SK-N-SH treated with all-trans-retinoic acid at 6 μM for 48 hours (cell line): ENCODE results near the gene KCNMA1.

ENCODE experiments used
- CSDC2 ChIP-seq: fragments of 250-450 bp; sonication (Bioruptor Pico); IDR thresholded peaks from 2 replicates; pipeline ENCODE4 v1.5.0; 2020; ENCODE audit warnings: mild to moderate bottlenecking, moderate library complexity
- CSRNP3 ChIP-seq: fragments of 250-450 bp; sonication (Bioruptor Pico); IDR thresholded peaks from 2 replicates; pipeline ENCODE4 v1.5.1; 2021; ENCODE audit warnings: mild to moderate bottlenecking, moderate library complexity
- OSR1 ChIP-seq: fragments of 250-450 bp; sonication (Bioruptor Pico); IDR thresholded peaks from 2 replicates; pipeline ENCODE4 v1.8.0; 2022; ENCODE audit warnings: moderate library complexity, mild to moderate bottlenecking, inconsistent platforms
- PATZ1 ChIP-seq: fragments of 250-450 bp; sonication (Bioruptor Pico); IDR thresholded peaks from 2 replicates; pipeline ENCODE4 v1.8.0; 2020; ENCODE audit warnings: mild to moderate bottlenecking, moderate library complexity, borderline replicate concordance
- RARB ChIP-seq: fragments of 250-450 bp; sonication (Bioruptor Pico); IDR thresholded peaks from 2 replicates; pipeline ENCODE4 v1.8.0; 2021; ENCODE audit warnings: mild to moderate bottlenecking, moderate library complexity
- TCF4 ChIP-seq: fragments of 250-450 bp; sonication (Bioruptor Pico); IDR thresholded peaks from 2 replicates; pipeline ENCODE4 v1.8.0; 2021; ENCODE audit warnings: mild to moderate bottlenecking, moderate library complexity, borderline replicate concordance
- TOX ChIP-seq: fragments of 250-450 bp; sonication (Bioruptor Pico); IDR thresholded peaks from 2 replicates; pipeline ENCODE4 v1.8.0; 2021; ENCODE audit warnings: mild to moderate bottlenecking, moderate library complexity, borderline replicate concordance
- ZC3H10 ChIP-seq: fragments of 250-450 bp; sonication (Bioruptor Pico); IDR thresholded peaks from 2 replicates; pipeline ENCODE4 v1.5.1; 2021; ENCODE audit warnings: mild to moderate bottlenecking, moderate library complexity
- ZNF70 ChIP-seq: fragments of 450-650 bp; formaldehyde crosslinking; IDR thresholded peaks from 2 replicates; pipeline ENCODE4 v1.5.0; 2020; ENCODE audit warnings: mild to moderate bottlenecking, moderate library complexity
- ZNF8 ChIP-seq: fragments of 450-650 bp; formaldehyde crosslinking; IDR thresholded peaks from 2 replicates; pipeline ENCODE4 v1.5.0; 2020; ENCODE audit warnings: mild to moderate bottlenecking, moderate library complexity
- TF ChIP-seq, protein P1 (sequence below): fragments of 250-450 bp; sonication (Bioruptor Pico); IDR thresholded peaks from 2 replicates; pipeline ENCODE4 v1.8.0; 2021; ENCODE audit warnings: low read depth, mild to moderate bottlenecking, moderate library complexity, borderline replicate concordance

- TF ChIP-seq OSR1 (CRISPR knock-in tag): no peak
- no peak for TF ChIP-seq ZNF70 (CRISPR knock-in tag)
- TF ChIP-seq, protein P1, sequence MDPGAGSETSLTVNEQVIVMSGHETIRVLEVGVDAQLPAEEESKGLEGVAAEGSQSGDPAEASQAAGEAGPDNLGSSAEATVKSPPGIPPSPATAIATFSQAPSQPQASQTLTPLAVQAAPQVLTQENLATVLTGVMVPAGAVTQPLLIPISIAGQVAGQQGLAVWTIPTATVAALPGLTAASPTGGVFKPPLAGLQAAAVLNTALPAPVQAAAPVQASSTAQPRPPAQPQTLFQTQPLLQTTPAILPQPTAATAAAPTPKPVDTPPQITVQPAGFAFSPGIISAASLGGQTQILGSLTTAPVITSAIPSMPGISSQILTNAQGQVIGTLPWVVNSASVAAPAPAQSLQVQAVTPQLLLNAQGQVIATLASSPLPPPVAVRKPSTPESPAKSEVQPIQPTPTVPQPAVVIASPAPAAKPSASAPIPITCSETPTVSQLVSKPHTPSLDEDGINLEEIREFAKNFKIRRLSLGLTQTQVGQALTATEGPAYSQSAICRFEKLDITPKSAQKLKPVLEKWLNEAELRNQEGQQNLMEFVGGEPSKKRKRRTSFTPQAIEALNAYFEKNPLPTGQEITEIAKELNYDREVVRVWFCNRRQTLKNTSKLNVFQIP (CRISPR knock-in tag): no peak
- TF ChIP-seq PATZ1 (CRISPR knock-in tag): no peak
- TF ChIP-seq CSDC2 (CRISPR knock-in tag): no peak
- no peak for TF ChIP-seq TOX (CRISPR knock-in tag)
- TF ChIP-seq ZNF8 (CRISPR knock-in tag): no peak
- TF ChIP-seq CSRNP3 (CRISPR knock-in tag): no peak
- no peak for TF ChIP-seq TCF4 (CRISPR knock-in tag)
- no peak for TF ChIP-seq ZC3H10 (CRISPR knock-in tag)
- no peak for TF ChIP-seq RARB (CRISPR knock-in tag)
These were observed 410.6 kb downstream of the KCNMA1 start for GRCh38 chr10:77226853-77227565.
